ENCODE measurements around the gene ANKRD10. TPM values are rescaled to one million over a fixed set of nuclear protein-coding genes. Genes with fewer than 3 reads are reported as not detected.

ANKRD10 gene
- total and polyA plus RNA-seq, 2 experiments from 2014 or later = 250 to 277 TPM

GRCh38 chr13:110872768-110873638 lies 41.9 kb downstream of the ANKRD10 start:
- no peak overlapping the region for H3K4me2 ChIP-seq
- no peak overlapping the region for H3K4me3 ChIP-seq
- ATAC-seq (no peak), DNase-seq (ENCODE audit: low spot score) (no peak)
- no peak overlapping the region for H3K4me3 Mint-ChIP-seq
- no peaks in the 10 kb centered on the region for H3K79me2 ChIP-seq (replicated peaks; ENCODE audit: insufficient read depth)
- H3K27ac ChIP-seq (ENCODE audit: low read depth) = no peak overlapping the region
- H3K36me3 ChIP-seq (ENCODE audit: insufficient read depth) = no peaks in the 10 kb centered on the region
- peaks cover 21% of the 10 kb centered on the region for H3K4me1 Mint-ChIP-seq
- no peaks in the 10 kb centered on the region; the same call in 2 of the 3 replicates for H3K36me3 Mint-ChIP-seq (ENCODE audit: low read depth)
- H3F3A ChIP-seq (replicated peaks; ENCODE audit: low read depth) = 0 out of 2 replicates have a peak, but pooled peaks cover 21% of the 10 kb centered on the region
- no peak overlapping the region for H2AFZ ChIP-seq
- H3K9me3 Mint-ChIP-seq = no peaks in the 10 kb centered on the region
- peaks cover 2% of the 10 kb centered on the region for H3K27me3 Mint-ChIP-seq (ENCODE audit: insufficient read depth, low read depth, poor library complexity)
- H3K4me1 ChIP-seq (ENCODE audit: insufficient read depth) = peaks cover 7% of the 10 kb centered on the region; the same call in 1 of the 2 replicates
- no peaks in the 10 kb centered on the region for H3K9me2 ChIP-seq (ENCODE audit: insufficient read depth)
- TF ChIP-seq ZNF462 (CRISPR knock-in tag; IDR thresholded peaks at IDR 0.05) = no peak
- no peak for TF ChIP-seq CREB1 (CRISPR knock-in tag; IDR thresholded peaks at IDR 0.05; ENCODE audit: low read depth)
- TF ChIP-seq REST (IDR thresholded peaks at IDR 0.05; ENCODE audit: unreplicated experiment) = no peak
- no peaks in the 10 kb centered on the region for H3K27me3 ChIP-seq (ENCODE audit: insufficient read depth)
- H4K20me1 ChIP-seq (replicated peaks; ENCODE audit: insufficient read depth) = no peaks in the 10 kb centered on the region
- H3K27ac Mint-ChIP-seq = no peak overlapping the region
